HCT116 (cell line): ENCODE data around the gene CIZ1. TPM values are rescaled to one million over a fixed set of nuclear protein-coding genes. Genes with fewer than 3 reads are reported as not detected.

Source experiments
- ATAC-seq: fragments of 200-7000 bp; cut with Tn5 transposase; 2 replicates; pipeline ENCODE4 v1.9.1; 2020; ENCODE audit warnings: mild to moderate bottlenecking, moderate library complexity
- BruUV-seq: library from RNA; stranded (reverse); fragments of 400-500 nt; replicated peaks from 2 replicates; lab custom pipeline; 2021; lab: Mats Ljungman, UMichigan
- CTCF ChIA-PET: fragments of 300-600 bp; sonication (Branson Sonifier 250); formaldehyde crosslinking; loops from one replicate; lab custom pipeline; 2021; ENCODE audit warnings: antibody characterized with exemption; lab: Charles Lee
- POLR2A ChIA-PET: fragments of 300-600, 350-600 bp; sonication (Branson Sonifier 250); formaldehyde crosslinking; loops from one replicate; lab custom pipeline; 2021; ENCODE audit warnings: antibody characterized with exemption; lab: Charles Lee
- RAD21 ChIA-PET, 2 experiments: fragments of 300-600 bp; sonication (Branson Sonifier 250); formaldehyde crosslinking; loops; one replicate each; lab custom pipeline; 2023; ENCODE audit warnings: low total read pairs in 2 of 2; ENCODE audit not compliant: uncharacterized antibody in 2 of 2, unreplicated experiment in 2 of 2, low non-redundant PET in 1 of 2; lab: Charles Lee
- DNase-seq: peaks from one replicate; pipeline ENCODE4 v3.0.0-alpha.2; 2010; ENCODE audit warnings: low read depth, low spot score
- H2AFZ ChIP-seq: fragments of 200-600 bp; shearing (Covaris generic), sonication (generic); 2 replicates; pipeline ENCODE4 v1.6.1; 2017; ENCODE audit warnings: low read depth, mixed run types, mixed read lengths, antibody characterized with exemption, low read length; ENCODE audit not compliant: poor library complexity, severe bottlenecking
- H3K27ac ChIP-seq: 2 replicates; pipeline ENCODE4 v1.5.1; 2012; ENCODE audit warnings: low read depth, low read length
- H3K27me3 ChIP-seq: fragments of 200-600 bp; sonication (generic); 2 replicates; pipeline ENCODE4 v1.6.1; 2016; ENCODE audit warnings: mixed run types, low read length, mixed read lengths; ENCODE audit not compliant: insufficient read depth
- H3K36me3 ChIP-seq, 2 experiments: fragments of 200-500 bp in 1 of 2; fragments of 200-600 bp in 1 of 2; sonication (Bioruptor generic) in 1 of 2; sonication (generic) in 1 of 2; 2 replicates each; pipeline versions ENCODE4 v1.5.1 to v1.6.1; 2014 to 2016; ENCODE audit warnings: low read length in 2 of 2, inconsistent platforms in 1 of 2, mixed read lengths in 1 of 2, mixed run types in 1 of 2; ENCODE audit not compliant: insufficient read depth in 2 of 2, control insufficient read depth in 1 of 2
- H3K4me1 ChIP-seq, 2 experiments: fragments of 200-600 bp in 1 of 2; sonication (generic) in 1 of 2; 2 replicates each; pipeline versions ENCODE4 v1.5.1 to v1.6.1; 2012 to 2017; ENCODE audit warnings: low read length in 2 of 2, inconsistent platforms in 1 of 2, mild to moderate bottlenecking in 1 of 2, mixed read lengths in 1 of 2, mixed run types in 1 of 2, moderate library complexity in 1 of 2; ENCODE audit not compliant: insufficient read depth in 2 of 2, control insufficient read depth in 1 of 2
- H3K4me2 ChIP-seq: fragments of 200-600 bp; sonication (generic); 2 replicates; pipeline ENCODE4 v1.6.1; 2017; ENCODE audit warnings: mixed run types, low read length, mixed read lengths
- H3K4me3 ChIP-seq, 2 experiments: fragments of 200-600 bp in 1 of 2; sonication (generic) in 1 of 2; replicated peaks in 1 of 2; 2 replicates each; pipeline ENCODE4 v1.5.1; 2011 to 2016; ENCODE audit warnings: low read length in 2 of 2, control low read depth in 1 of 2, low read depth in 1 of 2, mild to moderate bottlenecking in 1 of 2, mixed read lengths in 1 of 2, mixed run types in 1 of 2
- H3K79me2 ChIP-seq: fragments of 200-600 bp; sonication (generic); 2 replicates; pipeline ENCODE4 v1.6.1; 2017; ENCODE audit warnings: mild to moderate bottlenecking, mixed run types, low read length, moderate library complexity, mixed read lengths; ENCODE audit not compliant: insufficient read depth
- H3K9ac ChIP-seq: fragments of 200-600 bp; sonication (generic); 2 replicates; pipeline ENCODE4 v1.6.1; 2016; ENCODE audit warnings: low read length, mixed read lengths
- H3K9me2 ChIP-seq: fragments of 200-600 bp; sonication (generic), shearing (Covaris generic); 2 replicates; pipeline ENCODE4 v1.6.1; 2017; ENCODE audit warnings: mixed run types, mild to moderate bottlenecking, moderate library complexity; ENCODE audit not compliant: insufficient read depth
- H3K9me3 ChIP-seq, 2 experiments: fragments of 200-500 bp in 1 of 2; fragments of 200-600 bp in 1 of 2; sonication (Bioruptor generic) in 1 of 2; sonication (generic) in 1 of 2; 2 replicates each; pipeline ENCODE4 v1.6.1; 2014 to 2017; ENCODE audit warnings: low read length in 2 of 2, mixed read lengths in 2 of 2, inconsistent platforms in 1 of 2, low read depth in 1 of 2, mild to moderate bottlenecking in 1 of 2, mixed run types in 1 of 2, moderate library complexity in 1 of 2; ENCODE audit not compliant: control insufficient read depth in 1 of 2, insufficient read depth in 1 of 2
- H4K20me1 ChIP-seq: fragments of 200-600 bp; sonication (generic), shearing (Covaris generic); 2 replicates; pipeline ENCODE4 v1.6.1; 2017; ENCODE audit warnings: mixed run types, mild to moderate bottlenecking, moderate library complexity; ENCODE audit not compliant: insufficient read depth
- ATF3 ChIP-seq: IDR thresholded peaks from 2 replicates; pipeline ENCODE4 v1.6.1; 2012
- CBX3 ChIP-seq: IDR thresholded peaks from 2 replicates; pipeline ENCODE4 v1.6.1; 2012; ENCODE audit warnings: low read depth
- CEBPB ChIP-seq: IDR thresholded peaks from 2 replicates; pipeline ENCODE4 v1.6.1; 2012; ENCODE audit warnings: low read depth
- CTCF ChIP-seq, 3 experiments: fragments of 200-600 bp in 1 of 3; sonication (generic) in 1 of 3; IDR thresholded peaks in 2 of 3; conservative IDR thresholded peaks in 1 of 3; 2 replicates each; pipeline ENCODE4 v1.5.1; 2012 to 2017; ENCODE audit warnings: low read depth in 2 of 3, low read length in 2 of 3, antibody characterized with exemption in 1 of 3, borderline replicate concordance in 1 of 3, control low read depth in 1 of 3, mild to moderate bottlenecking in 1 of 3, mixed read lengths in 1 of 3, mixed run types in 1 of 3, moderate library complexity in 1 of 3; ENCODE audit not compliant: insufficient read depth in 1 of 3
- EGR1 ChIP-seq: IDR thresholded peaks from 2 replicates; pipeline ENCODE4 v1.6.1; 2012; ENCODE audit warnings: low read depth
- ELF1 ChIP-seq: IDR thresholded peaks from 2 replicates; pipeline ENCODE4 v1.6.1; 2012; ENCODE audit warnings: low read depth, borderline replicate concordance
- EZH2 ChIP-seq: fragments of 200-600 bp; sonication (generic); IDR thresholded peaks from 2 replicates; pipeline ENCODE4 v1.6.1; 2017; ENCODE audit warnings: antibody characterized with exemption, mixed run types
- EZH2phosphoT487 ChIP-seq: fragments of 200-600 bp; IDR thresholded peaks from 2 replicates; pipeline ENCODE4 v1.6.1; 2018; ENCODE audit warnings: antibody characterized with exemption, borderline replicate concordance
- FOSL1 ChIP-seq: IDR thresholded peaks from 2 replicates; pipeline ENCODE4 v1.6.1; 2012; ENCODE audit warnings: low read depth
- JUND ChIP-seq: IDR thresholded peaks from 2 replicates; pipeline ENCODE4 v1.6.1; 2012
- MAX ChIP-seq: IDR thresholded peaks from 2 replicates; pipeline ENCODE4 v1.6.1; 2012
- POLR2A ChIP-seq: IDR thresholded peaks from 2 replicates; pipeline ENCODE4 v1.7.0; 2011; ENCODE audit warnings: borderline replicate concordance; ENCODE audit not compliant: insufficient read depth, insufficient read length; ENCODE audit errors: extremely low read depth
- RAD21 ChIP-seq: IDR thresholded peaks from 2 replicates; pipeline ENCODE4 v1.6.1; 2012; ENCODE audit warnings: low read depth, mild to moderate bottlenecking
- SIN3A ChIP-seq: IDR thresholded peaks from 2 replicates; pipeline ENCODE4 v1.6.1; 2012; ENCODE audit warnings: low read depth
- SRF ChIP-seq: IDR thresholded peaks from 2 replicates; pipeline ENCODE4 v1.6.1; 2012; ENCODE audit warnings: low read depth
- TCF7L2 ChIP-seq: IDR thresholded peaks from 2 replicates; pipeline ENCODE4 v1.7.0; 2011; ENCODE audit warnings: borderline replicate concordance, inconsistent platforms; ENCODE audit not compliant: insufficient read depth, insufficient read length; ENCODE audit errors: extremely low read depth
- YY1 ChIP-seq: IDR thresholded peaks from 2 replicates; pipeline ENCODE4 v1.6.1; 2011; ENCODE audit warnings: low read length, low read depth, moderate library complexity, mild to moderate bottlenecking; ENCODE audit not compliant: insufficient replicate concordance; ENCODE audit errors: extremely low read depth
- ZFX ChIP-seq: fragments of 450-650 bp; IDR thresholded peaks from 2 replicates; pipeline ENCODE4 v1.6.1; 2017
- ZNF274 ChIP-seq: fragments of 200-500 bp; sonication (Bioruptor generic); IDR thresholded peaks from 2 replicates; pipeline ENCODE4 v1.6.1; 2014; ENCODE audit warnings: mild to moderate bottlenecking, low read depth, low read length, inconsistent platforms
- intact Hi-C: fragments of 100-400 bp; cut with micrococcal nuclease; formaldehyde crosslinking; loops from 2 replicates; pipeline ENCODE4 v1.10.0; 2022
- total RNA-seq: library from RNA; stranded (reverse); gene quantifications from one replicate; pipeline ENCODE4 v1.2.1, GENCODE V29; 2021; ENCODE audit not compliant: unreplicated experiment

The CIZ1 gene
- total RNA-seq, 1 experiment from 2014 or later: 144 TPM

GRCh38 chr9:128146591-128147120 is 44.7 kb downstream of the CIZ1 start:
- no peaks in the 10 kb centered on the region for H3K36me3 ChIP-seq
- no peak overlapping the region for H3K9ac ChIP-seq
- H3K9me2 ChIP-seq: no peaks in the 10 kb centered on the region
- RAD21 ChIA-PET: no interaction called here
- peaks cover 10 to 33% of the 10 kb centered on the region in 2 experiments for H3K4me1 ChIP-seq
- BruUV-seq: no TSS peak
- ATAC-seq (no peak), DNase-seq (no peak)
- H3K79me2 ChIP-seq: no peaks in the 10 kb centered on the region
- POLR2A ChIA-PET: no interaction called here
- no peak overlapping the region for H2AFZ ChIP-seq
- intact Hi-C loops: no loop called here
- H4K20me1 ChIP-seq: no peaks in the 10 kb centered on the region
- no peak overlapping the region for H3K4me3 ChIP-seq
- H3K27me3 ChIP-seq: no peaks in the 10 kb centered on the region
- no peaks in the 10 kb centered on the region for H3K9me3 ChIP-seq
- no peak overlapping the region for H3K4me2 ChIP-seq
- H3K27ac ChIP-seq: no peak overlapping the region
- CTCF ChIA-PET: no interaction called here
- TF ChIP-seq JUND (no peak), ZFX (no peak), EGR1 (no peak), EZH2phosphoT487 (no peak), CEBPB (no peak), MAX (no peak), SRF (no peak), CBX3 (no peak), ZNF274 (no peak), ELF1 (no peak), FOSL1 (no peak), RAD21 (no peak), CTCF (IDR thresholded peaks at IDR 0.05 in 2 of 3, conservative IDR thresholded peaks at IDR 0.05 in 1 of 3; ENCODE audit: borderline replicate concordance in 1 of 3, insufficient read depth in 1 of 3, low read depth in 2 of 3, low read length in 2 of 3) (no peak), EZH2 (no peak), SIN3A (no peak), POLR2A (no peak), TCF7L2 (no peak), YY1 (no peak), ATF3 (no peak)
- TF ChIP-seq, all 23 proteins: peak for 0
